Endometrium (tissue), 2 donors: Measurements from ENCODE around the gene MAP4.
"Not testable (repeated sequence)": the region's sequence is repeated elsewhere in the genome, so short reads cannot be mapped to it uniquely, and the experiment has no call there.

ENCODE experiments used
- FAIRE-seq: peaks from 2 replicates; lab custom pipeline; 2012; peaks lifted over from hg19 to GRCh38; lab: Jason Lieb, UNC
- donor health status: control.
- donor health status: control.

The MAP4 gene, protein sequence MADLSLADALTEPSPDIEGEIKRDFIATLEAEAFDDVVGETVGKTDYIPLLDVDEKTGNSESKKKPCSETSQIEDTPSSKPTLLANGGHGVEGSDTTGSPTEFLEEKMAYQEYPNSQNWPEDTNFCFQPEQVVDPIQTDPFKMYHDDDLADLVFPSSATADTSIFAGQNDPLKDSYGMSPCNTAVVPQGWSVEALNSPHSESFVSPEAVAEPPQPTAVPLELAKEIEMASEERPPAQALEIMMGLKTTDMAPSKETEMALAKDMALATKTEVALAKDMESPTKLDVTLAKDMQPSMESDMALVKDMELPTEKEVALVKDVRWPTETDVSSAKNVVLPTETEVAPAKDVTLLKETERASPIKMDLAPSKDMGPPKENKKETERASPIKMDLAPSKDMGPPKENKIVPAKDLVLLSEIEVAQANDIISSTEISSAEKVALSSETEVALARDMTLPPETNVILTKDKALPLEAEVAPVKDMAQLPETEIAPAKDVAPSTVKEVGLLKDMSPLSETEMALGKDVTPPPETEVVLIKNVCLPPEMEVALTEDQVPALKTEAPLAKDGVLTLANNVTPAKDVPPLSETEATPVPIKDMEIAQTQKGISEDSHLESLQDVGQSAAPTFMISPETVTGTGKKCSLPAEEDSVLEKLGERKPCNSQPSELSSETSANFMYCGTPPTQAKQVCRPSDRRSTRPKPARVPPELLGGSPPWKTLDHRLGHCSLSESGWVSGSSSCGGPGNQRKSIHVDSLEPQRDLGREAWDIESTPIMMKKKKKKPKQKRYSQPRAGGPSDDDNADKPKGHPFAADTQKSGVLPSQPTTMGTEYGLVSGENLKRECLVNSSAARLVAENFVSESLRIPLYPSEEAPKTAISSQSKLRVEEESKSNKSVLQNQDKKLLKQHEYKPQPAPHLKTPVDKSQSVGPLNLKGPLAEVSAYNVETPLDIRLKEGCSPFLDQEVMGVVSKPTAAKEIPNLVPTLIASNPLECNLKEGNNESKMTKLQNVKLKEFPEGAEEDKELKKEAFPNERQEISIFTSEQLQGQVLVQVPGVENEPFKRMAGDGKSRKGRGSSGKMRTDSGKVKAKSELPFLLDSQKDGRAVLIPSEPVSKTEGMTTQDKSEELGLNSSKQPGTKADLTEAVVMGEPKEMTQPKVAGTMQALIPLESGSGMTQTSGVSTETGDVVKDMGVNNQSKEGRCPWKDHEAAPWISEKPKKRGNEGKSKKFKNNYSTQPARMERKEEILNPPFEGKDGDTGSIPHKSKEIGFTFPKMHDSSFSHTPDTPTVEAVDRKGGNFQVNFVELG (N-terminal part only)

DNA sequence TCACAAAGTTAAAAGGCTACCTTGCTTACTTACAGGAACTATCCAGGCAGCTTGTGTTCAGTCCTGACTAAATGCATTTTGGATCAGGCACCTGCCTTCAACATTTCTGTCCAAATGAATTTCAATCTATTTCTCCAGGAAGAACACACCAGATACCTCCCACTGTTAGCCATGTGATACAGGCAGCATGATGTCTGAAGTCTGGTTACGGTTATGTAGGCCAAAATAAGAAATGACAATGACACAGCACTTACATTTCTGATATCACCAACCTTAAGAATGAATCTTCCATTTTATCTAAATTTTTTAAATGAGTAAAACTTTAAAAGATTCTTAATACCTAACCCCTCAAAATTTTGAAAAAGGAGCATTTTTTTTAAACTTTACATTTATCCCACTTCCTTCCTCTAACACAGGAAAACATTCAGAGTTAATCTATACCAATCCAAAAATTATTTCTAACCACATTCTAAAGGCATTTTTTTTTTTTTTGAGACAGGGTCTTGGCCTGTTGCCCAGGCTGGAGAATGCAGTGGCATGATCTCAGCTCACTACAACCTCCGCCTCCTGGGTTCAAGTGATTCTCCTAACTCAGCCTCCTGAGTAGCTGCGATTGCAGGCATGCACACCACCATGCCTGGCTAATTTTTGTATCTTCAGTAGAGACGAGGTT is at the start of gene MAP4:
TSS of gene MAP4 (minus strand) at position 116 of the 673 bp plus-strand sequence. CDS start 17,556 bp downstream, outside the sequence.
- FAIRE-seq = no peak

DNA sequence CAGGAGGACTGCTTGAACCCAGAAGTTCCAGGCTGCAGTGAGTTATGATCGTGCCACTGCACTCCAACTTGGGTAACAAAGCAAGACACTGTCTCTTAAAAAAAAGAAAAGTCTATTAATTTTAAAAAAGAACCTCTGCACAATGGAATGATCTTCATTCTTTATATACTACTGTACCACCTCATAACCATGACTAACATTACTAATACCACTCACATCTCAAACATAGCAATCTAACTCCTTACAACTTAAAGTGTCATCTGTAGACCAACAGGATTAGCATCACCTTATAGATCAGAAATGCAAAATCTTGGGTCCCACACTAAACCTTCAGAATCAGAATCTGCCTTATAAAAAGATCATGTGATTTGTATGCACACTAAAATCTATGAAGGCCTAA is 48.8 kb upstream of the MAP4 start:
- no peak for FAIRE-seq

DNA sequence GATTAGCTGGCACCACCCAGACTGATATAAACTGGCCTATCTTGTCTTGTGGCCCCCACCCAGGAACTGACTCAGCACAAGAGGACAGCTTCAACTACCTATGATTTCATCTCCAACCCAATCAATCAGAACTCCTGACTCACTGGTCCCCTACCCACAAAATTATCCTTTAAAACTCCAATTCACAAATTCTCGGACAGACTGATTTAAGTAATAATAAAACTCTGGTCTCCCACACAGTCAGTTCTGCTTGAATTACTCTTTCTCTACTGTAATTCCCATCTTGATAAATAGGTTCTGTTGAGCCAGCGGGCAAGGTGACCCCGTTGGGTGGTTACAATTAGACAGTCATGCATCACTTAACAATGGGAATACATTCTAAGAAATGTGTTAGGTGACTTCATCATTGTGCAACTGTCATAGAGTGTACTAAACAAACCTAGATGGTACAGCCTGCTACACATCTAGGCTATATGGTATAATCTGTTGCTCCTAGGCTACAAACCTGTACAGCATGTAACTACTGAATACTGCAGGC is 48.1 kb upstream of the MAP4 start:
- FAIRE-seq = no peak

DNA sequence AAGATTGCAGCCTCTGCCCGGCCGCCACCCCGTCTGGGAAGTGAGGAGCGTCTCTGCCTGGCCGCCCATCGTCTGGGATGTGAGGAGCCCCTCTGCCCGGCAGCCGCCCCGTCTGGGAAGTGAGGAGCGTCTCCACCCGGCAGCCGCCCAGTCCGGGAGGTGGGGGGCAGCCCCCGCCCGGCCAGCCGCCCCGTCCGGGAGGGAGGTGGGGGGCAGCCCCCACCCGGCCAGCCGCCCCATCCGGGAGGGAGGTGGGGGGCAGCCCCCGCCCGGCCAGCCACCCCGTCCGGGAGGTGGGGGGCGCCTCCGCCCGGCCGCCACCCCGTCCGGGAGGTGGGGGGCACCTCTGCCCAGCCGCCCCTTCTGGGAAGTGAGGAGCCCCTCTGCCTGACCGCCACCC is 45.4 kb upstream of the MAP4 start:
- FAIRE-seq = not testable (repeated sequence)

DNA sequence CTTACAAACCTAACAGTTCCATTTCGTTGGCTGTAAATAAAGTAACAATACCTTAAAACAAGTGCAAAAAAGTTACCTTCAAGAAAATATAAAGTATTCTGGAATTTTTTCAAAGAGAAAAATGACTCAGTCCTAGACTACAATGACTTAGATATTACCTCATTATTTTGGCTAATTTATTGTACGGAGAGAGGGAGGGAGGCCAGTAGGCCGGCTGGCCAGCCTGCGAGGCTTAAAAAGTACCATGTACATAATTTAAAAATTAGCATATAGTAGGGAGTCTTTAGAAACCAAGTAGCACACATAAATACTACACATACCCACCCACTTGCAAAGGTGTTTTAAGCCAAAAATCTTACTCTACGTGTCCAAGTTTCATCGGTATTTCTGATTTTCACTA is 41.9 kb upstream of the MAP4 start:
- no peak for FAIRE-seq

DNA sequence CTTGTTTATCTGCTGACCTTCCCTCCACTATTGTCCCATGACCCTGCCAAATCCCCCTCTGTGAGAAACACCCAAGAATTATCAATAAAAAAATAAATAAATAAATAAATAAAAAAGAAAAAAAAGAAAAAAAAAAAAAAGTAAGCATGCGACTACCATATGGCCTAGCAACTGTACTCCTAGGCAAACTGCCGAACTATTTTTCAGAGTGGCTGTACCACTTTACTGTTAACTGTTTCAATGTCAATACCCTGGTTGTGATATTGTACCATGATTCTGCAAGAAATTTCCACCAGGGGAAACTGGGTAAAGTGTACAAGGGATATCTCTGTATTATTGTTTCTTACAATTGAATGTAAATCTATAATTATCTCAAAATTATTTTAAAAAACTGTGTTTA is 41.3 kb upstream of the MAP4 start:
- FAIRE-seq = peak; percentile 67

DNA sequence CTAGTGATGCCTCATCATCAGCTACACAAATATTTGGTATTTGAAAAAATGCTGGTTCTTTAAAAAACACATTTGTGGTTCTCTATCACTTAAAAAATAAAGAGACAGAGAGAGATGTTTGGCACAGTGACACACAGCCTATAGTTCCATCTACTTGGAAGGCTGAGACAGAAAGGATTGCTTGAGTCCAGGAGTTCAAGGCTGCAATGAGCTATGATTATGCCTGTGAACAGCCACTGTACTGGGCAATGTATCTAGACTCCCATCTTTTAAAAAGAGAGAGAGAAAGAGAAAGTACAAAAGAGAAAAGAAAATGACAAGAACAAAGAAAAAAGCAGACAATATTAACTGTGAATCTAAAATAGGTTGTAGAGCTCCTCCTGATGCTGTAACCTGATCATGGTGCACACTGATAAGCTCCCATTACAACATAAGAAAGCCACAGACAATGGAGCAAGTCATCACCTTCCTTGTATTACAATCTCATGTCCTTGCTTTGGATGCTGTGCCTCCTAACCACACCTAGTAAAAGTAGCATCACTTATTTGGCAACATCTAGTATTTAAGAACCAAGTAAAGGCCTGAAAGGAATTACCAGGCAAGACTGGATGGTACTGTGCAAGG is 31.7 kb upstream of the MAP4 start:
- no peak for FAIRE-seq

DNA sequence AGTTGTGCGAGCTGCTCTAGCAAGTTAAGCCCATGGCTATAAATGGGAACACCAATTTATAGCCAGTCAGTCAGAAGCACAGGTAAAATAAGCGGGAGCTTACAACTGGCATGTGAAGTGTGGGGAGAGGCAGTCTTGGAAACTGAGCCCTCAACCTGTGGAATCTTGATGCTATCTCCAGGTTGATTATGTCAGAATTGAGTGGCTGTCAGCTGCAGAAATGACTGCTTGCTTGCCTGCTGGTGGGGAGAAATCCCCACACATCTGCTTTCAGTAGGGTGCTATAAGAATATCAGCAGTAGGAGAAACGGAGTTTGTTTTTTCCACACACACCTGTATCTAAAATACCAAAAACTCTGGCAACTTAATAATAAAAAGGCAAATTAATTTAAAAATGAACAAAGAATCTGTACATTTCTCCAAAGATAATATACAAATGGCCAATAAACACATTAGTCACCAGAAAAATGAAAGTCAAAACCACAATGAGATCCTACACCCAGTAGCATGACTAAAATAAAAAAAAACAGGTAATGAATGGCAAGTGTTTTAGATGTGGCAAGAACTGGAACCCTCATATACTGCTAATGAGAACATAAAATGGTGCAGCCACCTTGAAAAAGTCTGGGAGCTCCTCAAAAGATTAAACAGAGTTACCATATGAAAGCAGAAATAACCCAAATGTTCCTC is 26.0 kb upstream of the MAP4 start:
- no peak for FAIRE-seq

DNA sequence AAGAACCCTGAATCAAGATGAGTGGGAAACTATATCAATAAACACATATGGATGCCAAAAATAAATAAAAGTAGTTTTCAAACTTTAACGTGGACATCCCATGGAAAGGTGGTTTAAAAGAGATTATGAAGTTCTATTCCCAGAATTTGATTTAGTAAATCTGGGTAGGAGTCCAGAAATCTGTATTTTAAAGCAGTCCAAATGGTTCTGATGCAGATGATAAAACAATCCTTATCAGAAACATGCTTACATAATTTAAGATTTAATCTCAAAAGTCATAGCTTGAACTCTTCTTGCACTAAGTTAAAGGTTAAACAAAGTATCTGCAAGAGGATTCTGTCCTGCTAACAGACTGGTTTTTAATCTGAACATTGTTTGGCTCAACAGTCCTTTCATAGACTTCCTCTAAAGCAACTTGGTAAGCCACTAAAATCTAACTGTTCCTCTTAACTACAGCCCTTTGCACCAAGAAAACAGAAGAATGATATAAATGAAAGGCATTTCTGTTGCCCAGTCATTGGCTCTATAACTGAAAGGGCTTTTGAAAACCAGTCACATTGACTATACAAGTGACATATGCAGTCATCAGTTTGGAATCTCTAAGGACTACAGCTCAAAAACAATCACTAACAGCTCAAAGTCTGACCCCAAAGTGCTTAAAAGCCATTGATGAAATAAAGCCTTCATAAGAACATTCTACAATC is 23.4 kb upstream of the MAP4 start:
- no peak for FAIRE-seq

DNA sequence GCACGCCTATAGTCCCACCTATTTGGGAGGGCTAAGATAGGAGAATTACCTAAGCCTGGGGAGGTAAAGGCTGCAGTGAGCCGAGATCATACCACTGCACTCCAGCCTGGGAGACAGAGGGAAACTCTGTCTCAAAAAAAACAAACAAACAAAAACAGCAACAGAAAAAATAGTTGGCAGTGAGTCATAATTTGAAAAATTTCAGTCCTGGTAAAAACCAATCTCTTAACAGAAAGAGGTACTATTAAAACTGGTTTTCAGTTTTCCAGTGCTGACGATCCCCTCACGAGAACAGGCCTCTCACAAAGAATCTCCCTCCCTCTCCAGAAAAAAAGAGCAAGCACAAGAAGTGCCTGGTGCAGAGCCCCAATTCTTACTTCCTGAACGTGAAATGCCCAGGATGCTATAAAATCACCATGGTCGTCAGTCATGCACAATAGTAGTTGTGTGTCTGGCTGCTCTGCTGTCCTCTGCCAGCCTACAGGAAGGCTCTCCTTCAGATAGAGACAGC is 22.8 kb upstream of the MAP4 start:
- no peak for FAIRE-seq

DNA sequence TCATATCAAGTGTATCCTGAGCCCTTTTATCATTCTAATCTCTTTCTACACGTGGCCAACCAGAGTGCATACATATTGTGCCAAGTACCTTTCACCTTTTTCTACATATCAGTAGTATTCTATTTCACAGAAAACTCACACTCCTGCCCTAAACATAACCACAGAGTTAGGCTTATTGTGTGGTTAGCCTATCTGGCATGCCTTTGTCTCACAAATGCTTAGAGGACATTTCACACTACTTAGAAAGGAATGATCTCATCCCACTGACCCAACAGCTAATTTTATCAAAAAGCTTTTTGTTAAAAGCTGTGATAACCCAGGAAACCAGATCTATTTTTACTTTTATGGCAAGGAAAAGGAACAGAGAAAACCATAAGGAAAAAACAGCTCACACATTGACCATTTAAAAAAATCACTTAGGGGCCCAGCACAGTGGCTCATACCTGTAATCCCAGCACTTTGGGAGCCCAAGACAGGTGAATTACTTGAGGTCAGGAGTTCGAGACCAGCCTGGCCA is 17.8 kb upstream of the MAP4 start:
- no peak for FAIRE-seq

DNA sequence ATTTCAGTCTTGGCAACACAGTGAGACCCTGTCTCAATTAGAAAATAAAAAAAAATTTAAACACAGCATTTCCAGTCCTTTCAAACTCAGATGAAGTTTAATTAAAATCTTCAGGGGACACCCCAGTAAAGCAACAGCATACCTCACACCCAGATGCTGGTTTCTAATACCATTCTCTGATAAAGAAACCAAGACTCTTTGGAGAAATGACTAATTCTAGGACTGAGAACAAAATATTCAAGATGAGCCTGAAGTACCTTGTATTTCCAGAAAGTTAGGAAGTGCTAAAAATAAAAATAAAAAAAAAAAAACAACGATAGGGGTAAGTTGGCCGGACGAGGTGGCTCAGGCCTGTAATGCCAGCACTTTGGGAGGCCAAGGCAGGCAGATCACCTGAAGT is 14.0 kb upstream of the MAP4 start:
- no peak for FAIRE-seq

DNA sequence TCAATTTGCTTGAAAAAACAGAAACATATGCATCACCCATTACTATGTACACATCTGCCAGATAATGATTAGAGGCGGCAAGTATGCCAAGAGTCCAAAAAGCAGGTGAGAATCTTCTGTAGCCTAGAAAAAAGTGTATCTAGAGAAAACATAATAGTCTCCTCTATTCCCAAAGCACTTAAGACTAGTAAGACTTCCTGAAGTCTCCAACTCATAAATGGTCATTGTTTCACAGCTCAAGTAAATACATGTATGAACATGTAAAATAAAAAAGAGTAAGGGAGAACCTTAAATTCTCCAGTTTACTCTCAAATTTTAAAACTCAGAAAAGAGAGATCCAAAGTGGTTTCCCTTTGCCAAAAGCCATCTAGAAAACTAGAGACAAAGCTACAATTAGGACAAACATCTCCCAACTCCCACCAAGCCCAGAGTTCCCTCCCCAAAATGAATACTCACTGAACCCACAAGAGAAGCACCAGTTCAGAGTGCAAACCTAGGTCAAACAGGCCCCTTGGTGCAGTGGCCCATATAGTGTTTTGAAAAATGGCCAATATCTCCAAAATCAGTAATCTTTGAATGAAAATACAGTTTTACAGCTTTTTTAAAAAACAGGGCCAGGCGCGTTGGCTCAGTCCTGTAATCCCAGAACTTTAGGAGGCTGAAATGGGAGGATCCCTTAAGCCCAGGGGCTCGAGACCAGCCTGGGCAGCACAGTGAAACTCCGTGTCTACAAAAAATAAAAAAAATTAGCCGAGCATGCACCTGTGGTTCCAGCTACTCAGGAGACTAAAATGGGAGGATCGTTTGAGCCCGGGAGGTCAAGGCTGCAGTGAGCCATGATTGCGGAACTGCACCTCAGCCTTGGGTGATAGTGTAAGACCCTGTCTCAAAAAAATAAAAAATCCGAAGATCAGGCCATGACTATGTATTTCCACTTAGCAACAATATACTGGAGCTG is 11.0 kb upstream of the MAP4 start:
- FAIRE-seq = no peak

DNA sequence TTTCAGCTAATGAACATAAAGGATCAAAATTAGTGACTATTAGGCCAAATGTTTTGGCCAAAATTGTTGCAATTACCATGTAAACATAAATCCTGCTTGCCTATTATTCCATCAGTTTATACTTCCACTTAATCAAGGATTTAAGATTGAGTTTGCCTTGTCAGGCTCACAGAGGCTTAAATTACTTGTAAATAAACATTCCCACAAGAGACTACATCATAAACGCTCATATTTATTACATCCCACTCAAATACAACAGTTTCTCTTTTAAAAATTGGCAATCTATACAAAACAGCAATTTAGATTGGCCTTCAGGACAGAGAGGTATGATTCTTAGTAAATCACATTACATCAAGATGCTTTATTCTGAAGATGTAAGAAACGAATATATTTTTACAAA is 9.9 kb upstream of the MAP4 start:
- no peak for FAIRE-seq

DNA sequence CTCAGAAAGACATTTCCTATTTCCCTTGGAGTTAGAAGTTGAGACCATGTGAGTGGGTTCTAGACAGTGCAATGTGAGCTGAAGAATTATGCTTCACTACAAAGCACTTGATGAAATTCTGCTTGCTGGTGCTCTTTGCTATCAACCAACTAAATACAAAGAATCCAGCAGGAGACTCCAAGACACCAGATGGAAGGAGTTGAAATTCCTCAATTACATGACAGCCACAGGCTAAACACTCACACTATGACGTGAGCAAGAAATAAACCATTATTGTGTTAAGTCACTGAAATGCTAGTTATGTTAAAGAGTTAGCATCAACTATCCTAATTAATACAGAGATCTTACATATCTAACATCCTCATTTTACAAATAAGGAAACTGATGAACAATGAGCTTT is 8.2 kb upstream of the MAP4 start:
- FAIRE-seq = no peak

DNA sequence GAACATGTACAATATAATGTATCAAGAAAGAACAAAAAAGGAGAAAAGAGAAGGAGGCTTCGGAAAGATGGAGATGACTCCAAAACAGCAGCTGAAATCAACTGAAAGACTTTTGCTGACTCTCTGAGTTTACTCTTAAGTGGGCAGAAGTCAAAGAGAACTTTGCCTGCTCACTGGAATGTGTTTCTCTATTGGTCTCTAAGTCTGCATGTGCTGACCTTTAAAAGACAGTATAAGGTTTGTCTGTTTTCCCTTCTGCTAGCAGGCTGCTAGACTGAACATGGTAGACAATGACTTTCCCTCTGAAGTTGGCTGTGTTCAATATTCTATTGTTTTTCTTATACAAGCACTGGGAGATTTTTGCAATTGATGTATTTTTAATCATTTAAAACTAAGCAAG is 7.2 kb upstream of the MAP4 start:
- no peak for FAIRE-seq

DNA sequence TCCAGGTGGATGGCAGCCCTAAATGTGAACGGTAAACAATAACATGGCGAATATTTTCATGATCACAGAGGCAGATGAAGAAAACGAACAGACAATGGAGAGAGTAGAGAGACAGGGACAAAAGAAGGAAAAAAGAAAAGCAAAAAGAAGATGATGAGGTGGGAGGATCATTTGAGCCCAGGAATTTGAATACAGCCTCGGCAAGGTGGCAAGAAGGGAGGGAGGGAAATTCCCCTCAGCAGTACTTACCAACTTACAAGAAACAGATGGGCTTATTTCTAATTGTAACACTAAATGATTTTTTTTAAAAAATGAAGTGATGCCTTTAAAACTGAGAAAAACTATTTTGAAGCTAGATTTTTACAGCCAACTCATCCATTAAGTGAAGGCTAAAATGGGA is 6.0 kb upstream of the MAP4 start:
- FAIRE-seq = no peak

DNA sequence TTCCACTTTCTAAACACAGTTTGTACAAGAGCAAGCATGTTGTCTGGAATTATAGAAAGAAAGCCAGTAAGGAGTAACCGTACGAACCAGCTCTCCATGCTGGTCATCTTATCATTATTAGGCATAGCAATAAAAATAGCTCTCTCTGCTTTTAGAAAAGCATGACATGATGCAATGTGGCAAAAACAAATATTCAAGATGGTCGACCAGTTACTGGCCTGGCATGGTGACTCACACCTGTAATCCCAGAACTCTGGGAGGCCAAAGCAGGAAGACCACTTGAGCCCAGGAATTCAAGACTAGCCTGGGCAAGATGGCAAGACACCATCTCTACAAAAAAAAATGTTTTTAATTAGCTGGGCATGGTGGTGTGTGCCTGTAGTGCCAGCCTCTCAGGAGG is 2.6 kb upstream of the MAP4 start:
- no peak for FAIRE-seq
